K562 (cell line): ENCODE results near the gene BBS1. TPM values are rescaled to one million over a fixed set of nuclear protein-coding genes. Genes with fewer than 3 reads are reported as not detected.

ENCODE experiments used
- CBFB ChIP-seq: sonication (generic); formaldehyde crosslinking; IDR thresholded peaks from 2 replicates; pipeline ENCODE4 v1.4.0; 2020; ENCODE audit warnings: mild to moderate bottlenecking, missing genetic modification reagents
- CEBPB ChIP-seq: fragments of 450-650 bp; IDR thresholded peaks from 2 replicates; pipeline ENCODE4 v1.6.1; 2016; ENCODE audit warnings: missing genetic modification characterization, missing compliant biosample characterization
- JUN ChIP-seq, 2 experiments: sonication (generic) in 1 of 2; formaldehyde crosslinking in 1 of 2; IDR thresholded peaks; 2 replicates each; pipeline versions ENCODE4 v1.6.1 to v1.8.0; 2012 to 2022; ENCODE audit warnings: borderline replicate concordance in 2 of 2, mild to moderate bottlenecking in 2 of 2, improper control_type of control experiment in 1 of 2, low read depth in 1 of 2, low read length in 1 of 2, missing genetic modification reagents in 1 of 2
- KDM1A ChIP-seq, 2 experiments: fragments of 450-650 bp; IDR thresholded peaks; 2 replicates each; pipeline ENCODE4 v1.6.1; 2016; ENCODE audit warnings: mild to moderate bottlenecking in 2 of 2
- KDM2B ChIP-seq: fragments of 250-450 bp; sonication (Bioruptor Pico); IDR thresholded peaks from 2 replicates; pipeline ENCODE4 v1.8.0; 2021; ENCODE audit warnings: mild to moderate bottlenecking, moderate library complexity
- KDM5B ChIP-seq: fragments of 200-600 bp; sonication (generic); IDR thresholded peaks from 2 replicates; pipeline ENCODE4 v1.6.1; 2012; ENCODE audit warnings: low read depth, mild to moderate bottlenecking, moderate library complexity, low read length, control low read depth, inconsistent platforms; ENCODE audit not compliant: insufficient replicate concordance
- KHSRP ChIP-seq: fragments of 450-650 bp; IDR thresholded peaks from 2 replicates; pipeline ENCODE4 v1.6.1; 2017
- MCM7 ChIP-seq, 2 experiments: fragments of 450-650 bp; IDR thresholded peaks; 2 replicates each; pipeline ENCODE4 v1.6.1; 2016 to 2018
- NBN ChIP-seq: fragments of 450-650 bp; IDR thresholded peaks from 2 replicates; pipeline ENCODE4 v1.6.1; 2016; ENCODE audit warnings: low read depth, mild to moderate bottlenecking
- NCOA2 ChIP-seq, 2 experiments: fragments of 450-650 bp; IDR thresholded peaks; 2 replicates each; pipeline ENCODE4 v1.6.1; 2018; ENCODE audit warnings: mild to moderate bottlenecking in 2 of 2, moderate library complexity in 1 of 2; ENCODE audit not compliant: partially characterized antibody in 2 of 2
- NFIX ChIP-seq: fragments of 250-450 bp; sonication (Bioruptor Pico); IDR thresholded peaks from 2 replicates; pipeline ENCODE4 v1.4.0; 2020; ENCODE audit warnings: low read depth, mild to moderate bottlenecking, moderate library complexity
- NFRKB ChIP-seq: fragments of 450-650 bp; IDR thresholded peaks from 2 replicates; pipeline ENCODE4 v1.6.1; 2016; ENCODE audit warnings: low read depth
- POLR3A ChIP-seq: IDR thresholded peaks from 2 replicates; pipeline ENCODE4 v1.6.1; 2011; ENCODE audit warnings: borderline replicate concordance, mild to moderate bottlenecking, moderate library complexity; ENCODE audit not compliant: insufficient read length, insufficient read depth; ENCODE audit errors: extremely low read depth
- SOX6 ChIP-seq: fragments of 450-650 bp; IDR thresholded peaks from 2 replicates; pipeline ENCODE4 v1.6.1; 2014; ENCODE audit warnings: mild to moderate bottlenecking
- SUPT5H ChIP-seq: fragments of 450-650 bp; IDR thresholded peaks from 2 replicates; pipeline ENCODE4 v1.6.1; 2016
- TAF7 ChIP-seq: fragments of 450-650 bp; IDR thresholded peaks from 2 replicates; pipeline ENCODE4 v1.6.1; 2016; ENCODE audit warnings: missing genetic modification characterization, missing compliant biosample characterization
- YBX1 ChIP-seq: fragments of 450-650 bp; IDR thresholded peaks from 2 replicates; pipeline ENCODE4 v1.7.1; 2016; ENCODE audit warnings: mild to moderate bottlenecking
- ZFP36 ChIP-seq: fragments of 150-350 bp; IDR thresholded peaks from 2 replicates; pipeline ENCODE4 v1.6.1; 2018; ENCODE audit warnings: low read length, low read depth; ENCODE audit not compliant: partially characterized antibody
- ZNF785 ChIP-seq: fragments of 250-450 bp; sonication (Bioruptor Pico); IDR thresholded peaks from 2 replicates; pipeline ENCODE4 v1.4.0; 2020; ENCODE audit warnings: mild to moderate bottlenecking
- polyA plus RNA-seq, 8 experiments: library from polyadenylated mRNA; depleted of rRNA in 4 of 8; stranded (reverse) in 5 of 8; unstranded in 3 of 8; fragments of >200 nt; fragmentation: Nextera tagmentation in 2 of 8; fragmentation: Illumina TruSeq in 1 of 8; extraction: Ambion mirVana in 2 of 8; extraction: Trizol in 1 of 8; gene quantifications; 2 replicates each; pipeline versions ENCODE4 v1.2.1 to v1.2.3, GENCODE V29; 2011 to 2014; ENCODE audit warnings: inconsistent platforms in 1 of 8, missing spikeins in 1 of 8
- total RNA-seq, 7 experiments: library from RNA; depleted of rRNA in 6 of 7; stranded (reverse); fragments of >200 nt in 6 of 7; fragmentation: Illumina TruSeq in 2 of 7; extraction: Trizol in 2 of 7; gene quantifications; 2 replicates each; pipeline versions ENCODE4 v1.2.1 to v1.2.3, GENCODE V29; 2011 to 2021; ENCODE audit warnings: low replicate concordance in 1 of 7
- TF ChIP-seq, protein P1 (sequence below): IDR thresholded peaks from 2 replicates; pipeline ENCODE4 v1.6.1; 2014; ENCODE audit warnings: antibody characterized with exemption
- TF ChIP-seq, protein P2 (sequence below): fragments of 150-350 bp; conservative IDR thresholded peaks from 2 replicates; pipeline ENCODE4 v1.6.1; 2014; ENCODE audit warnings: low read length
- TF ChIP-seq, protein P3 (sequence below): IDR thresholded peaks from 2 replicates; pipeline ENCODE4 v1.6.1; 2016; ENCODE audit warnings: missing genetic modification characterization, missing compliant biosample characterization
- TF ChIP-seq, protein P4 (sequence below): sonication (generic); formaldehyde crosslinking; IDR thresholded peaks from 2 replicates; pipeline ENCODE4 v1.8.0; 2022; ENCODE audit warnings: mild to moderate bottlenecking, missing genetic modification reagents, borderline replicate concordance

BBS1 gene
- total and polyA plus RNA-seq, 9 of the 15 experiments (the other 6 are each of a cell fraction or from before 2014, with no cell fraction given) = 9.0 to 19.8 (median 12.1) TPM

DNA sequence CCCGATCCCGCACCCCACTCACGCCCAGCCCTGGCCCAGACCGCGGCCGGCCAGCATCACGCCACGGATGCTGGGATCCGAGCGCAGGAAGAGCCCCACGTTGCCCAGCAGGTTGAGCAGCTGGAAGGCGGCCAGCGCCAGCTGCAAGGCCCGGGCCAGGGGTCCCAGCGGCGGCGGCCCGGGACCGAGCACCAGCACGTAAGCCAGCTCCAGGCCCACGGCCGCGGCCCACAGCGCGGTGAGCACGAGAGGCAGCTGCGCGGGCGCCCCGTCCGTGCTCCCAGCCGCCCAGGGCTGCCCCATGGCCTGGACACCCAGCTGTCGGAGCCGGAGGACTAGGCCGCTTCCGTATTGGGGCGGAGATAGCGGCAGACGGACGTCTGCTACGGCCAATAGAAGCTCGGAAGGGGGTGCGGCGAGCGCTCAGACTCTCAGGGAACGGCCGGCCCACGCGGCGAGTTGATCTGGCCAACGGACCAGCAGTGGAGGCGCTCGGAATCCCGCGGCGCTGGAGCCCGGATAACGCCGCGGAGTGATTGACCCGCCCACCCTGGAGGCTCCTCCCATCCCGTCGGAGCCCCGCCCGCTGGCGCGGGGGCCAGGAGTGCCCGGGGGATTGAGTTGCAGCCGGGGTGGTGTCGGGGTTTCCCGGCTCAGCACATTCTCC lies 35.4 kb downstream of the BBS1 start, which contains the start of gene ZDHHC24 (continued):
- TF ChIP-seq, protein P1, sequence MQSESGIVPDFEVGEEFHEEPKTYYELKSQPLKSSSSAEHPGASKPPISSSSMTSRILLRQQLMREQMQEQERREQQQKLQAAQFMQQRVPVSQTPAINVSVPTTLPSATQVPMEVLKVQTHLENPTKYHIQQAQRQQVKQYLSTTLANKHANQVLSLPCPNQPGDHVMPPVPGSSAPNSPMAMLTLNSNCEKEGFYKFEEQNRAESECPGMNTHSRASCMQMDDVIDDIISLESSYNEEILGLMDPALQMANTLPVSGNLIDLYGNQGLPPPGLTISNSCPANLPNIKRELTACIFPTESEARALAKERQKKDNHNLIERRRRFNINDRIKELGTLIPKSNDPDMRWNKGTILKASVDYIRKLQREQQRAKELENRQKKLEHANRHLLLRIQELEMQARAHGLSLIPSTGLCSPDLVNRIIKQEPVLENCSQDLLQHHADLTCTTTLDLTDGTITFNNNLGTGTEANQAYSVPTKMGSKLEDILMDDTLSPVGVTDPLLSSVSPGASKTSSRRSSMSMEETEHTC = no peak
- TF ChIP-seq ZFP36 = no peak
- TF ChIP-seq, protein P2, sequence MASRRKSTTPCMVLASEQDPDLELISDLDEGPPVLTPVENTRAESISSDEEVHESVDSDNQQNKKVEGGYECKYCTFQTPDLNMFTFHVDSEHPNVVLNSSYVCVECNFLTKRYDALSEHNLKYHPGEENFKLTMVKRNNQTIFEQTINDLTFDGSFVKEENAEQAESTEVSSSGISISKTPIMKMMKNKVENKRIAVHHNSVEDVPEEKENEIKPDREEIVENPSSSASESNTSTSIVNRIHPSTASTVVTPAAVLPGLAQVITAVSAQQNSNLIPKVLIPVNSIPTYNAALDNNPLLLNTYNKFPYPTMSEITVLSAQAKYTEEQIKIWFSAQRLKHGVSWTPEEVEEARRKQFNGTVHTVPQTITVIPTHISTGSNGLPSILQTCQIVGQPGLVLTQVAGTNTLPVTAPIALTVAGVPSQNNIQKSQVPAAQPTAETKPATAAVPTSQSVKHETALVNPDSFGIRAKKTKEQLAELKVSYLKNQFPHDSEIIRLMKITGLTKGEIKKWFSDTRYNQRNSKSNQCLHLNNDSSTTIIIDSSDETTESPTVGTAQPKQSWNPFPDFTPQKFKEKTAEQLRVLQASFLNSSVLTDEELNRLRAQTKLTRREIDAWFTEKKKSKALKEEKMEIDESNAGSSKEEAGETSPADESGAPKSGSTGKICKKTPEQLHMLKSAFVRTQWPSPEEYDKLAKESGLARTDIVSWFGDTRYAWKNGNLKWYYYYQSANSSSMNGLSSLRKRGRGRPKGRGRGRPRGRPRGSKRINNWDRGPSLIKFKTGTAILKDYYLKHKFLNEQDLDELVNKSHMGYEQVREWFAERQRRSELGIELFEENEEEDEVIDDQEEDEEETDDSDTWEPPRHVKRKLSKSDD = no peak
- TF ChIP-seq KHSRP = no peak
- no peak for TF ChIP-seq NFRKB
- TF ChIP-seq POLR3A = no peak
- TF ChIP-seq, protein P3, sequence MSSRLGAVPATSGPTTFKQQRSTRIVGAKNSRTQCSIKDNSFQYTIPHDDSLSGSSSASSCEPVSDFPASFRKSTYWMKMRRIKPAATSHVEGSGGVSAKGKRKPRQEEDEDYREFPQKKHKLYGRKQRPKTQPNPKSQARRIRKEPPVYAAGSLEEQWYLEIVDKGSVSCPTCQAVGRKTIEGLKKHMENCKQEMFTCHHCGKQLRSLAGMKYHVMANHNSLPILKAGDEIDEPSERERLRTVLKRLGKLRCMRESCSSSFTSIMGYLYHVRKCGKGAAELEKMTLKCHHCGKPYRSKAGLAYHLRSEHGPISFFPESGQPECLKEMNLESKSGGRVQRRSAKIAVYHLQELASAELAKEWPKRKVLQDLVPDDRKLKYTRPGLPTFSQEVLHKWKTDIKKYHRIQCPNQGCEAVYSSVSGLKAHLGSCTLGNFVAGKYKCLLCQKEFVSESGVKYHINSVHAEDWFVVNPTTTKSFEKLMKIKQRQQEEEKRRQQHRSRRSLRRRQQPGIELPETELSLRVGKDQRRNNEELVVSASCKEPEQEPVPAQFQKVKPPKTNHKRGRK (tag) = no peak
- TF ChIP-seq, protein P4, sequence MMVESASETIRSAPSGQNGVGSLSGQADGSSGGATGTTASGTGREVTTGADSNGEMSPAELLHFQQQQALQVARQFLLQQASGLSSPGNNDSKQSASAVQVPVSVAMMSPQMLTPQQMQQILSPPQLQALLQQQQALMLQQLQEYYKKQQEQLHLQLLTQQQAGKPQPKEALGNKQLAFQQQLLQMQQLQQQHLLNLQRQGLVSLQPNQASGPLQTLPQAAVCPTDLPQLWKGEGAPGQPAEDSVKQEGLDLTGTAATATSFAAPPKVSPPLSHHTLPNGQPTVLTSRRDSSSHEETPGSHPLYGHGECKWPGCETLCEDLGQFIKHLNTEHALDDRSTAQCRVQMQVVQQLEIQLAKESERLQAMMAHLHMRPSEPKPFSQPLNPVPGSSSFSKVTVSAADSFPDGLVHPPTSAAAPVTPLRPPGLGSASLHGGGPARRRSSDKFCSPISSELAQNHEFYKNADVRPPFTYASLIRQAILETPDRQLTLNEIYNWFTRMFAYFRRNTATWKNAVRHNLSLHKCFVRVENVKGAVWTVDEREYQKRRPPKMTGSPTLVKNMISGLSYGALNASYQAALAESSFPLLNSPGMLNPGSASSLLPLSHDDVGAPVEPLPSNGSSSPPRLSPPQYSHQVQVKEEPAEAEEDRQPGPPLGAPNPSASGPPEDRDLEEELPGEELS (CRISPR knock-in tag) = no peak
- TF ChIP-seq NBN = no peak
- TF ChIP-seq TAF7 (tag) = no peak
- TF ChIP-seq SUPT5H = peak; percentile 64
- TF ChIP-seq MCM7 (IDR thresholded peaks at IDR 0.05) = no peak
- no peak for TF ChIP-seq JUN (IDR thresholded peaks at IDR 0.05; ENCODE audit: borderline replicate concordance, low read depth, low read length)
- TF ChIP-seq JUN (CRISPR knock-in tag; IDR thresholded peaks at IDR 0.05; ENCODE audit: borderline replicate concordance) = no peak
- TF ChIP-seq ZNF785 (CRISPR knock-in tag) = no peak
- TF ChIP-seq KDM2B (CRISPR knock-in tag) = no peak
- no peak for TF ChIP-seq YBX1
- TF ChIP-seq SOX6 = no peak
- TF ChIP-seq CEBPB (tag) = no peak
- TF ChIP-seq NFIX = no peak
- TF ChIP-seq NCOA2 (IDR thresholded peaks at IDR 0.05; ENCODE audit: partially characterized antibody in 2 of 2) = no peak
- TF ChIP-seq KDM1A (IDR thresholded peaks at IDR 0.05) = no peak
- peak; percentile 49 for TF ChIP-seq KDM5B
- no peak for TF ChIP-seq CBFB (CRISPR knock-in tag)
